Calu3 (cell line): ENCODE data around the gene MRPS18B. TPM values are rescaled to one million over a fixed set of nuclear protein-coding genes. Genes with fewer than 3 reads are reported as not detected.

Experiments
- BruUV-seq: library from RNA; stranded (reverse); fragments of 400-500 nt; replicated peaks from 2 replicates; lab custom pipeline; 2021; lab: Mats Ljungman, UMichigan
- CTCF ChIA-PET: fragments of 300-600 bp; sonication (Branson Sonifier 250); formaldehyde crosslinking; loops from one replicate; lab custom pipeline; 2022; ENCODE audit warnings: antibody characterized with exemption; lab: Charles Lee
- DNase-seq: peaks from one replicate; pipeline ENCODE4 v3.0.0; 2022
- H3K27ac Mint-ChIP-seq: one replicate; pipeline ENCODE4 v1.8.0; 2022; ENCODE audit warnings: mixed read lengths; ENCODE audit not compliant: unreplicated experiment
- H3K27me3 Mint-ChIP-seq: one replicate; pipeline ENCODE4 v1.8.0; 2022; ENCODE audit warnings: mixed read lengths; ENCODE audit not compliant: unreplicated experiment
- H3K36me3 Mint-ChIP-seq: one replicate; pipeline ENCODE4 v1.8.0; 2022; ENCODE audit warnings: mild to moderate bottlenecking, moderate library complexity, mixed read lengths; ENCODE audit not compliant: insufficient read depth, unreplicated experiment
- H3K4me1 Mint-ChIP-seq: one replicate; pipeline ENCODE4 v1.8.0; 2022; ENCODE audit warnings: mild to moderate bottlenecking, low read depth, mixed read lengths; ENCODE audit not compliant: unreplicated experiment
- H3K4me3 Mint-ChIP-seq: one replicate; pipeline ENCODE4 v1.8.0; 2022; ENCODE audit warnings: mild to moderate bottlenecking, low read depth, moderate library complexity, mixed read lengths; ENCODE audit not compliant: unreplicated experiment
- H3K9me3 Mint-ChIP-seq: one replicate; pipeline ENCODE4 v1.8.0; 2022; ENCODE audit warnings: low read depth, mixed read lengths; ENCODE audit not compliant: unreplicated experiment
- intact Hi-C: fragments of 100-400 bp; cut with micrococcal nuclease; formaldehyde crosslinking; loops from one replicate; pipeline ENCODE4 v1.10.0; 2022; ENCODE audit not compliant: unreplicated experiment
- total RNA-seq: library from RNA; stranded (reverse); gene quantifications from 2 replicates; pipeline ENCODE4 v1.2.3, GENCODE V29; 2022
- TF ChIP-seq, protein P1 (sequence below): fragments of 200-600 bp; IDR thresholded peaks from one replicate; pipeline ENCODE4 v1.8.0; 2022; ENCODE audit warnings: antibody characterized with exemption; ENCODE audit not compliant: unreplicated experiment

The MRPS18B gene
- total RNA-seq, 1 experiment from 2014 or later = 103 TPM

- Mint-ChIP-seq H3K4me1 (peaks cover 62% of the 10 kb centered on the region), H3K4me3 (peak overlapping the region; percentile 70), H3K27me3 (peaks cover 16% of the 10 kb centered on the region), H3K9me3 (no peaks in the 10 kb centered on the region), H3K36me3 (peaks cover 94% of the 10 kb centered on the region), H3K27ac (peak overlapping the region; percentile 98)
- TF ChIP-seq, protein P1, sequence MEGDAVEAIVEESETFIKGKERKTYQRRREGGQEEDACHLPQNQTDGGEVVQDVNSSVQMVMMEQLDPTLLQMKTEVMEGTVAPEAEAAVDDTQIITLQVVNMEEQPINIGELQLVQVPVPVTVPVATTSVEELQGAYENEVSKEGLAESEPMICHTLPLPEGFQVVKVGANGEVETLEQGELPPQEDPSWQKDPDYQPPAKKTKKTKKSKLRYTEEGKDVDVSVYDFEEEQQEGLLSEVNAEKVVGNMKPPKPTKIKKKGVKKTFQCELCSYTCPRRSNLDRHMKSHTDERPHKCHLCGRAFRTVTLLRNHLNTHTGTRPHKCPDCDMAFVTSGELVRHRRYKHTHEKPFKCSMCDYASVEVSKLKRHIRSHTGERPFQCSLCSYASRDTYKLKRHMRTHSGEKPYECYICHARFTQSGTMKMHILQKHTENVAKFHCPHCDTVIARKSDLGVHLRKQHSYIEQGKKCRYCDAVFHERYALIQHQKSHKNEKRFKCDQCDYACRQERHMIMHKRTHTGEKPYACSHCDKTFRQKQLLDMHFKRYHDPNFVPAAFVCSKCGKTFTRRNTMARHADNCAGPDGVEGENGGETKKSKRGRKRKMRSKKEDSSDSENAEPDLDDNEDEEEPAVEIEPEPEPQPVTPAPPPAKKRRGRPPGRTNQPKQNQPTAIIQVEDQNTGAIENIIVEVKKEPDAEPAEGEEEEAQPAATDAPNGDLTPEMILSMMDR = no peak
- CTCF ChIA-PET = interaction anchor here (0.6 to 1.2 kb wide), 9 partner anchors 15 to 686 kb away, joined by 3 to 6 read pairs (median 5); partner anchors contain the start of genes ABCF1 and DHX16
- intact Hi-C loops = loop anchor here (5.0 kb wide), 1 partner anchor 107 kb away; the partner anchor contains the start of gene TUBB
- BruUV-seq = no TSS peak
- peak; percentile 90 for DNase-seq
These were observed 2.8 kb upstream of the MRPS18B start for GRCh38 chr6:30614843-30615218.

GRCh38 chr6:30615219-30615957 lies 2.3 kb upstream of the MRPS18B start:
- intact Hi-C loops = loop anchor here (5.0 kb wide), 1 partner anchor 107 kb away; the partner anchor contains the start of gene TUBB
- no TSS peak for BruUV-seq

DNA sequence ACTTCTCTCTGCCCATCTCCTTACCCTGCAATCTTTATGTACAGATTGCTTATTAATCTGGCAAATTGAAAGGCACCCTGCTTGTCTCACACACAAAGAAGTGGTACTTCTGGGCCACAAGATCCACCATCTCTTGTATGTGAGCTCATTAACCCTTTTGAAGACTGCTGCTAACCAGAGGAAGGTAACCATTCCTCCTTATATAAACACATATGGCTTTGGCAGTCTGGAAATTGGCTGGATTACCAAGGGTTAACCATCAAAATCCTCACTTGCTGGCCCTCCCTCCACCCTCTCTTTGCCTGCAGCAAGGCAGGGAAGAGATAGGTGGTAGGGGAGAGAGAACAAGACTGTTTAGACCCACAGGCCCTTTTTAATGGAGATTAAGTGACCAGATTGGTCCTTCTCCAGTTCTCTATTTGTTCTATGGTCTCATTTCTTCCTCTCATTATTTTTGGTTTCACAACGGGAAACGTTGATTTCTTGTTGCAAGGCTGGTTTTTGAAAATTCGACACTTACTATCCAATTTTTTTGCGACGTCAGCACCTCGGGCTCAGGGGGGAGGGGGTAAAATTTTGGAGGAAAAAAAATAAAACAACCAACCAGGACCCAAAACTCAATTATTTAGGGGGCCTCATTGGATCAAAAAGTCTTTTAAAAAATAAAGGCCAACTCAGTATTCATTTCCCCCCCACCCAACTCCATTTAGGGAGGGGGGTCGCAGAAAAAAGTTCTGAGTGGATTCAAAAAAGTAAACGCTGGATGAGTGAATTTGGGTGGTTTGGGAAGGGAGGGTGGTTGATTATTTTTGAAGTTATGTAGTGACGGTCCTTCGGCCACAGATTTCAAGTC lies 1.5 kb upstream of the MRPS18B start:
- H3K27ac Mint-ChIP-seq = peak overlapping the region; percentile 98
- TF ChIP-seq, protein P1 = no peak
- H3K9me3 Mint-ChIP-seq = no peaks in the 10 kb centered on the region
- no TSS peak for BruUV-seq
- peak overlapping the region; percentile 70 for H3K4me3 Mint-ChIP-seq
- H3K4me1 Mint-ChIP-seq = peaks cover 56% of the 10 kb centered on the region
- CTCF ChIA-PET = no interaction called here
- peaks cover 16% of the 10 kb centered on the region for H3K27me3 Mint-ChIP-seq
- intact Hi-C loops = loop anchor here (5.0 kb wide), 1 partner anchor 106 kb away; the partner anchor contains the start of gene TUBB
- DNase-seq = peak; percentile 24
- peaks cover 93% of the 10 kb centered on the region for H3K36me3 Mint-ChIP-seq

More at GRCh38 chr6:30615219-30615957, 2.3 kb upstream of the MRPS18B start:
- Mint-ChIP-seq H3K9me3 (no peaks in the 10 kb centered on the region), H3K4me3 (peak overlapping the region; percentile 70), H3K36me3 (peaks cover 93% of the 10 kb centered on the region), H3K4me1 (peaks cover 60% of the 10 kb centered on the region), H3K27ac (peak overlapping the region; percentile 98), H3K27me3 (peaks cover 16% of the 10 kb centered on the region)
- CTCF ChIA-PET = interaction anchor here (0.6 to 1.2 kb wide), 8 partner anchors 16 to 686 kb away, joined by 3 to 6 read pairs (median 5); partner anchors contain the start of genes ABCF1 and DHX16
- peak; percentile 45 for DNase-seq
- TF ChIP-seq, protein P1 = no peak
